NCI-H2029 treated with DMSO at 0.1 percent for 48 hours (cell line): ENCODE data around the gene TPP1.

Source experiments
- DNase-seq: peaks from one replicate; lab custom pipeline; 2025; lab: John Stamatoyannopoulos, UW

Gene TPP1

GRCh38 chr11:6627762-6628241 is 8.6 kb upstream of the TPP1 start:
- no peak for DNase-seq

GRCh38 chr11:6626971-6627761 is 7.9 kb upstream of the TPP1 start:
- no peak for DNase-seq

GRCh38 chr11:6625832-6626420 is 6.7 kb upstream of the TPP1 start:
- no peak for DNase-seq

GRCh38 chr11:6625156-6625831 is 6.1 kb upstream of the TPP1 start:
- no peak for DNase-seq

GRCh38 chr11:6623391-6624363 is 4.5 kb upstream of the TPP1 start:
- DNase-seq = no peak

GRCh38 chr11:6622261-6623171 is 3.3 kb upstream of the TPP1 start:
- no peak for DNase-seq

GRCh38 chr11:6621711-6622211 is 2.5 kb upstream of the TPP1 start:
- DNase-seq = no peak

- DNase-seq = no peak
These were observed 1.4 kb upstream of the TPP1 start for GRCh38 chr11:6620636-6621035.

- no peak for DNase-seq
These were observed 862 bp downstream of the TPP1 start for GRCh38 chr11:6618117-6619003.

DNA sequence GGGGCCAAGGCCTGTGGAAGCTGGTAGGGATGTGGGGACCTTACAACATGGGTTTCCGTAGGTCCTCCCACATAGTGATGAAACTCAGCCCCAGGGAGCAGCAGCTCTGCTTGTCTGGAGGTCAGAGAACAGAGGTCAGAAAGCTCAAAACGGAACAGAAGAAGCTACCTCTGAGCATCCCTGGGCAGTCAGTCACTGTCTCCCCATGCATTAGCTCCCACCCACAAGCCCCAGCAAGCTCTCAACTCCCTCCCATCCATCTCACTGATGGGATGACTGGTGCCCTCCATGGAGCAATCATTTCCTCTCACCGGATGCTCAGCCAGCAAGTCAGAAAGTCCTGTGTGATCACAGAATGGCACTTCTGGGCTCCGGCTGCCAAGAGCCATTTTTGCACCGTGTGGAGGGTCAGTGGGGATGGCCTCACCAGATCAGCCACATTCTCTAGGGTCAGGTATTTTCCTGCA is 1.9 kb downstream of the TPP1 start:
- DNase-seq = no peak

DNA sequence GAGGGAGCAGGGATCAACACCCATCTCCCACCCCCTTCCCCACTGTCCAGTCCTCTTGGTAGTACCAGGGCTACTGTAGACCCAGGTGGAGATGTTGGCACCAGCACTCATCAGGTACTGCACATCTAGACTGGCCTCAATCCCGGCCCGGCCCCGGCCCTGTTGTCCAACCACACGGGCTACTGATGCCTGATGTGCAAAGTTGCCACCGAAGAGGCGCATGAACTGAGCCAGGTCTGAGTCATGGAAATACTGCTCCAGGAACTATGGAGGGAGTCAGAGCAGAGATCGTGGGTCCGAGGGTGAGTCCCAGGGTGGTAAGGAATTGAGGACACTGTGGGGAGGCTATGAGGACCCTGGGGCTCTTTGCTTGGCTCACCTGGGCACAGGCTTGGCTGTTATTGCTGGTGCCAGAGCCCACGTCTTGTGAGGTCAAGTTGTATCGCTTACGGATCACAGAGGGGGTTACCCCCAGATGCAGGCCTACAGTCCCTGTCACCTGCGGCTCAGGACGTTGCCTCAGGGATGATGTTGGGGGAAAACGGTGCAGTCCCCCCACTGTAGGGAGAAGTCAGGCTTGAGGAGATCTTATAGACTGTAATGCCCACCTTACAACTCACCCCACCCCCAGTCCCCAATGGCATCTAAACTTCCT is 2.5 kb downstream of the TPP1 start:
- no peak for DNase-seq

- DNase-seq = no peak
These were observed 3.2 kb downstream of the TPP1 start for GRCh38 chr11:6615882-6616585.

DNA sequence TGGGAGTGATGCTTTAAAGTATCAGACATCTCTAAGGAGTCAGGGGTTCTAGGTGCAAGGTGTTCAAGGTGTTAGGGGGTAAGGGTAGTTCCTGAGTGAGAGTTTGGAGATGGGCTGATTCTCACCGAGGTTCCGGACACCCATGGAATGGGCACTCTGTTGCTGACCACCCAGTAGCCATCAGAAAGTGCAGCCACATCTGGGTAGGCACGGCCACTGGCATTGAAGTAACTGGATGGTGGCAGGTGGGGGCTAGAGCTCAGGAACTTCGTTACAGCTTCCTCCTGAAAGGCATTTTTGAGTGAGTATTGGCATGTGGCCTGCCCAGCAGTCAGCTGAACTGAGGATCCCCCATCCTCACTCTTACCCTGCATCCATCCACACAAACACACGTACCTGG is 4.2 kb downstream of the TPP1 start:
- DNase-seq = no peak

- no peak for DNase-seq
These were observed 4.8 kb downstream of the TPP1 start for GRCh38 chr11:6614446-6614845.

- DNase-seq = no peak
These were observed 5.7 kb downstream of the TPP1 start for GRCh38 chr11:6613496-6613895.

- DNase-seq = peak; percentile 87
These were observed 6.8 kb downstream of the TPP1 start, which contains the start of gene TAF10 for GRCh38 chr11:6612213-6613041. Gene TAF10, minus strand, starts transcription at chr11:6612216. Its CDS starts 27 bp downstream, at chr11:6612189.

DNA sequence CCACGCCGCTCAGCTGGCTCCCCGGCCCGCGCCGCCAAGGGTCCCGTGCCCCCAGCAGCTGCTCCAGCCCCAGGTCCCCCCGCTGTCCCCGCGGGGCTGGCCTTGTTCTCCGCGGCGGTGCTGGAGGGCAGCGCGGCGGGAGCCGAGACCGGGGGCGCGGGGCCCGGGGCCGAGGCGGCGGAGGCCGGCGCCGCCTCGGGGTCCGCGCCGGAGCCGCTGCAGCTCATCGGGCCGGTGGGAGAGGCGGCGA is 7.3 kb downstream of the TPP1 start:
- no peak for DNase-seq
